GM19438 (cell line): ENCODE results near the gene ANXA2R.
"Not testable (repeated sequence)": the region's sequence is repeated elsewhere in the genome, so short reads cannot be mapped to it uniquely, and the experiment has no call there.

Experiments used
- ATAC-seq: cut with Tn5 transposase; IDR thresholded peaks from one replicate; pipeline ENCODE4 v1.9.1; 2021; ENCODE audit warnings: low read depth; ENCODE audit not compliant: unreplicated experiment

Gene ANXA2R

GRCh38 chr5:43040287-43041098, at the start of gene ANXA2R:
TSS of gene ANXA2R (minus strand) at chr5:43040319. CDS start at chr5:43040046, 273 bp downstream.
- peak; percentile 31 for ATAC-seq

- not testable (repeated sequence) for ATAC-seq
These were observed 46.2 kb upstream of the ANXA2R start for GRCh38 chr5:43086118-43086908.

- no peak for ATAC-seq
These were observed 45.3 kb upstream of the ANXA2R start for GRCh38 chr5:43085453-43085852.

GRCh38 chr5:43084468-43084867, 44.3 kb upstream of the ANXA2R start:
- ATAC-seq = not testable (repeated sequence)

GRCh38 chr5:43081345-43081744, 41.2 kb upstream of the ANXA2R start:
- not testable (repeated sequence) for ATAC-seq

GRCh38 chr5:43078956-43079355, 38.8 kb upstream of the ANXA2R start:
- ATAC-seq = no peak

GRCh38 chr5:43077446-43078191, 37.5 kb upstream of the ANXA2R start:
- not testable (repeated sequence) for ATAC-seq

GRCh38 chr5:43075319-43076293, 35.5 kb upstream of the ANXA2R start:
- ATAC-seq = no peak

- no peak for ATAC-seq
These were observed 34.8 kb upstream of the ANXA2R start for GRCh38 chr5:43074987-43075318.

- no peak for ATAC-seq
These were observed 33.8 kb upstream of the ANXA2R start for GRCh38 chr5:43073597-43074546.

GRCh38 chr5:43069401-43069720, 29.2 kb upstream of the ANXA2R start:
- ATAC-seq = not testable (repeated sequence)

GRCh38 chr5:43068037-43068436, 27.9 kb upstream of the ANXA2R start:
- ATAC-seq = no peak

GRCh38 chr5:43066799-43067741, 27.0 kb upstream of the ANXA2R start:
- ATAC-seq = peak; percentile 43

GRCh38 chr5:43065948-43066798, 26.1 kb upstream of the ANXA2R start:
- ATAC-seq = peak; percentile 18

GRCh38 chr5:43065387-43065947, 25.3 kb upstream of the ANXA2R start:
- ATAC-seq = no peak

- ATAC-seq = no peak
These were observed 23.6 kb upstream of the ANXA2R start for GRCh38 chr5:43063721-43064171.
